Osteoblast (primary cell): Measurements from ENCODE around the gene ANKRD33B. TPM values are rescaled to one million over a fixed set of nuclear protein-coding genes. Genes with fewer than 3 reads are reported as not detected.
"Not testable (repeated sequence)": the region's sequence is repeated elsewhere in the genome, so short reads cannot be mapped to it uniquely, and the experiment has no call there.

Experiments
- DNase-seq: peaks from one replicate; pipeline ENCODE4 v3.0.0; 2011; ENCODE audit warnings: low spot score, mixed read lengths; ENCODE audit not compliant: insufficient read length; ENCODE audit errors: missing footprints
- H2AFZ ChIP-seq: 2 replicates; pipeline ENCODE4 v1.6.0; 2011; ENCODE audit warnings: mild to moderate bottlenecking, low read length
- H3K27ac ChIP-seq: 2 replicates; pipeline ENCODE4 v1.5.1; 2011; ENCODE audit warnings: mild to moderate bottlenecking, low read depth, low read length, moderate library complexity
- H3K27me3 ChIP-seq: 2 replicates; pipeline ENCODE4 v1.6.0; 2012; ENCODE audit warnings: mild to moderate bottlenecking, control low read depth, inconsistent platforms, low read length, moderate library complexity; ENCODE audit not compliant: insufficient read depth
- H3K36me3 ChIP-seq: 2 replicates; pipeline ENCODE4 v1.5.1; 2011; ENCODE audit warnings: mild to moderate bottlenecking, low read length, control low read depth, moderate library complexity; ENCODE audit not compliant: insufficient read depth
- H3K4me1 ChIP-seq: 2 replicates; pipeline ENCODE4 v1.5.1; 2011; ENCODE audit warnings: mild to moderate bottlenecking, low read length, control low read depth, moderate library complexity; ENCODE audit not compliant: insufficient read depth
- H3K4me2 ChIP-seq: 2 replicates; pipeline ENCODE4 v1.6.0; 2011; ENCODE audit warnings: mild to moderate bottlenecking, low read length; ENCODE audit not compliant: insufficient read depth
- H3K4me3 ChIP-seq: fragments of 200-600 bp; sonication (generic); 3 replicates; pipeline ENCODE4 v1.5.1; 2012; ENCODE audit warnings: mild to moderate bottlenecking, low read length, inconsistent platforms; ENCODE audit not compliant: insufficient read depth
- H3K79me2 ChIP-seq: 2 replicates; pipeline ENCODE4 v1.6.0; 2012; ENCODE audit warnings: mild to moderate bottlenecking, low read length, control low read depth, inconsistent platforms; ENCODE audit not compliant: insufficient read depth
- H3K9me3 ChIP-seq: 2 replicates; pipeline ENCODE4 v1.5.1; 2011; ENCODE audit warnings: low read depth, low read length, control low read depth
- H4K20me1 ChIP-seq: 2 replicates; pipeline ENCODE4 v1.6.0; 2012; ENCODE audit warnings: mild to moderate bottlenecking, low read length, control low read depth; ENCODE audit not compliant: insufficient read depth
- CTCF ChIP-seq: IDR thresholded peaks from 2 replicates; pipeline ENCODE4 v1.5.1; 2011; ENCODE audit warnings: mild to moderate bottlenecking, low read depth, low read length, moderate library complexity; ENCODE audit errors: extremely low read depth
- total RNA-seq: library from RNA; depleted of rRNA; stranded (reverse); fragments of >200 nt; gene quantifications from 2 replicates; pipeline ENCODE4 v1.2.3, GENCODE V29; 2012

Gene ANKRD33B
- total RNA-seq, 1 donor: 5.1 TPM

DNA sequence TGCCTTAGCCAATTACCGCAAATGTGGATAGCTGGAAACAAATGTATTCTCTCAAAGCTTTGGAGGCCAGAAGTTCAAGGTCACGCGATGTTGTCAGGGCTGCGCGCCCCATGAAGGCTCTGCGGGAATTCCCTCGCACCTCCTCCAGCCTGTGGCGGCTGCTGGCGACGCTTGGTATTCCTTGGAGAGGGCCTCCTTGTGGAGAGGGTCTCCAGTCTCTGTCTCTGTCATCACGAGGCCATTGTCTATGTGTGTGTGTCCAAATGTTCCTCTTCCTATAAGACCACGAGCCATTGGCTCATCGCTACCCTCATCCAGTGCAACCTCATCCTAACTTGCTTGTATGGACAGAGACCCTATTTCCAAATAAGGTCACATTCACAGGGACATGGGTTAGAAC is 97.5 kb downstream of the ANKRD33B start:
- Histone ChIP-seq H3K4me2 (no peak overlapping the region), H3K4me1 (no peaks in the 10 kb centered on the region), H3K27me3 (peaks cover 4% of the 10 kb centered on the region), H3K79me2 (no peaks in the 10 kb centered on the region), H2AFZ (no peak overlapping the region), H3K36me3 (no peaks in the 10 kb centered on the region), H3K4me3 (no peak overlapping the region), H4K20me1 (no peaks in the 10 kb centered on the region), H3K9me3 (no peaks in the 10 kb centered on the region), H3K27ac (no peak overlapping the region)
- no peak for TF ChIP-seq CTCF
- DNase-seq: no peak

DNA sequence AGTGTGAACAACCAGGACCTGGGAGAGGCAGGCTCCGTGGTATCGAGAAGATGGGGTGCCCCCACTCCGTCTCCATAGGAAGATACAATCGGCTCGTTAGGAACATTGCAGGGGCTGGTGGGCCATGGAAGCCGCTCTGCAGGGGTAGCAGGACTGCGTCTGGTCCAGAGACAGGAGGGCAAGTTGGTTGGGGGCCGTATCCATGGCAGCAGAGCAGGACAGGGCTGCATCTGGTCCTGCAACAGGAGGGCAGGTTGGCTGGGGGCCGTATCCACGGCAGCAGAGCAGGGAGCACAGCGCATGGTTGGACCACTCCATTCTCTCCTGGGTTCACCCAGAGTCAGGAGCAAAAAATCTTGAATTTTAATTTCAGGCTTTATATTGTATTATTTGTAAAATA is 98.2 kb downstream of the ANKRD33B start:
- Histone ChIP-seq H3K4me1 (no peaks in the 10 kb centered on the region), H3K4me2 (no peak overlapping the region), H3K27me3 (peaks cover 4% of the 10 kb centered on the region), H3K36me3 (no peaks in the 10 kb centered on the region), H3K4me3 (no peak overlapping the region), H3K27ac (no peak overlapping the region), H4K20me1 (no peaks in the 10 kb centered on the region), H2AFZ (no peak overlapping the region), H3K79me2 (no peaks in the 10 kb centered on the region), H3K9me3 (no peaks in the 10 kb centered on the region)
- no peak for DNase-seq
- no peak for TF ChIP-seq CTCF

DNA sequence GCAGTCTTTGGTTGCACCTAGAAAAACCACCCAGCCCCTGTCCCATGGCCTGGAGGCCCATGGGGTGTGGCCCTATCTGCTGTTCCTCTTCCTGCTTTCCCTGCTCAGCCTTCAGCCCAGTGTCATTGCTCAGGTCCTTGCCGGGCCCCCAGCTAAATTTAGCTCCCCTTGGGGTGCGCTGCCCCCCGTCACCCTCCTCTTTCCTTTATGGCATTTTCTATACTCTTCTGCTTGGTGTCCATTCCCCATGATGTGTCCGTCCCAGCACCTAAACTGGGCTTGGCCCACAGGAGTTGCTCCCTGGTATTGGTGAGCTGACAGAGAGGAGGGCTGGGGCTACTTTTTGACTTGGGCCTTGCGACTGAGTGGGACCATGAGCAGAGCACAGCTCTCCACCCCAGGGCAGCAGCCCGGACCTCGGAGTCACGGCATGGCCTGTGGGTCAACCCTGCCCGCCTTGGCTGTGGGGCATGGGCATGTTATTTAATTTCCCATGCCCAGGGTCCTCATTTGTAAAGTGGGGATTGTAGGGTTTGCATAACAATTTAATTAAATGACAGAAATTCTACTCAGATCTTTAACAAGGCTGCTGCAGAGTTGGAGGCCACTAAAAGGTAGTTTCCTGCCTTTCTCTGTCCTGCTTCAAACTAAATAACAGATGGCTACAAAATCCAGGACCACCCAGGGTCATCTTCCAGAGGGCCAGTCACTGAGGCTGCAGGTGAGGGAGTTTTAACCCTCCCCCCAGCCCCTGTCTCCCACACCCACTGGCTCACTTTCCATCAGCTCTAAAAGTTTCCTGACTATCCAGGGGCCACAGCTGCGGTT is 99.0 kb downstream of the ANKRD33B start:
- Histone ChIP-seq H3K4me2 (no peak overlapping the region), H3K4me3 (no peak overlapping the region), H3K27me3 (peaks cover 4% of the 10 kb centered on the region), H3K27ac (no peak overlapping the region), H2AFZ (no peak overlapping the region), H3K4me1 (no peaks in the 10 kb centered on the region), H3K9me3 (no peaks in the 10 kb centered on the region), H4K20me1 (no peaks in the 10 kb centered on the region), H3K36me3 (no peaks in the 10 kb centered on the region), H3K79me2 (no peaks in the 10 kb centered on the region)
- DNase-seq: no peak
- TF ChIP-seq CTCF: no peak

DNA sequence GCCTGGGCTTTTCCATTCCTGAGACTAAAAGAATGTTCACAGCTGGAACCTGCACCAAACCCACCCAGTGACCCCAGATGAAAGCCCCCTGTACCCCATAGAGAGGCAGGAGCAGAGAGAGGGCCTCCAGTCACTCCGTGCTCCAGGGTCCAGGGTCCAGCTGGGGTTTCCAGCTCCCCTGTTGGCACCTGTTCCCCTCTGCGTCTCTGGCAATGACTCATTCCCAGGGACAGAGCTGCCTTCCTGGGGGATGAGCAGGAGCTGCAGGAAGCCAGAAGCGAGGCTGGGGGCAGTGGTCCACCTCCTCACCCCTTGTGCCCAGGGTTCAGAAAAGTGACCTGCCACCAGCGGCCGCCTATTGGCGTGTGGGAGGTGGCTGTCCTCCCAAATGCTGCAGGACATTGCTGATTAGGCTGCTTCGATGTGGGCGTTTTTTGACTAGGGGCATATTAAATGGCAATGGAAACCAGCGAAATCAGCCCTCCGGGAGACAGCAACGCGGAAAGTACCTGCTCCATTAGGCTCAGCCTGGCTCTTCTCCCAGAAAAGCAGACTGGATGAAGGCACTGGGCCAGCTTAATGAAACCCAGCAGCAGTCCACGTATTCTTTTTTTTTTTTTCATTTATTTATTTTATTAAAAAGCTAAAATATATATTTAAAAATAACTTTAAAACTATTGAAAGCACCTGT is 99.8 kb downstream of the ANKRD33B start:
- peaks cover 4% of the 10 kb centered on the region for H3K27me3 ChIP-seq
- DNase-seq: no peak
- no peaks in the 10 kb centered on the region for H4K20me1 ChIP-seq
- no peak overlapping the region for H3K4me3 ChIP-seq
- H3K4me1 ChIP-seq: no peaks in the 10 kb centered on the region
- no peaks in the 10 kb centered on the region for H3K9me3 ChIP-seq
- no peak overlapping the region for H2AFZ ChIP-seq
- H3K4me2 ChIP-seq: no peak overlapping the region
- no peak overlapping the region for H3K27ac ChIP-seq
- TF ChIP-seq CTCF: no peak
- no peaks in the 10 kb centered on the region for H3K79me2 ChIP-seq
- no peaks in the 10 kb centered on the region for H3K36me3 ChIP-seq

GRCh38 chr5:10664180-10664769 is 100.4 kb downstream of the ANKRD33B start:
- not testable (repeated sequence) for H3K4me3 ChIP-seq, H3K27ac ChIP-seq, H3K9me3 ChIP-seq, H3K4me1 ChIP-seq, H4K20me1 ChIP-seq, H3K4me2 ChIP-seq, H3K79me2 ChIP-seq, H2AFZ ChIP-seq, H3K27me3 ChIP-seq, H3K36me3 ChIP-seq, DNase-seq
